ENCODE data around the gene LBR. TPM values are rescaled to one million over a fixed set of nuclear protein-coding genes. Genes with fewer than 3 reads are reported as not detected.

LBR gene
- total and polyA plus RNA-seq, 2 experiments from 2014 or later = 29.6 to 54.2 TPM

DNA sequence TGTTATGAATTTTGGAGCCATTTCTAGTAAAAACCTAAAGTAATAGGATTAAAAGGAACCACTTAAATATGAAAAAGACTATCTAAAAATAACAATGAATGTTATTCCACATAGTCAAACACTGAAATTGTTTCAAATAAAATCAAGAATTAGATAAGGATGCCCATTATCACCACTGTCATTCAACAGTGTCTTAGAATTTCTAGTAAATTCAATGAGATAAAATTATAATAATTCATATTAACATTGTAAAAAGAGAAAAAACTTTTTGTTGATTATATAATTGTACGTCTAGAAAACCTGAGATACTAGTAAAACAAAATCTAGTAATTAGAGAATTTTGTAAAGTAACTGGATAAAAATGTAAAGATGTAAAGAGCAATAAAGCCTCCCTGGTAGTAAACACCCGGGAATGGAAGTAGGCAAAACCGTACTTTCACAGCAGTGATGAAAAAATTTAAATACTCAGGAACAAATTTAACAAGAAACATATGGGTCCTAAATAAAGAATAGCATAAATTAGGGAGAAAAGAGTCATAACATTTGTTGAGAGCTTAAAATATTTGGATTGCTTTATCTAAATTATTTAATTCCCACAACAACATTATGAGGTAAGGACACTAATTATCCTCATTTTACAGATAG lies 56.4 kb downstream of the LBR start:
- Histone ChIP-seq H3K27ac (no peak overlapping the region), H3K27me3 (no peaks in the 10 kb centered on the region), H4K20me1 (ENCODE audit: insufficient read depth, poor library complexity, severe bottlenecking) (no peaks in the 10 kb centered on the region), H3K4me1 (ENCODE audit: insufficient read depth) (peaks cover 9% of the 10 kb centered on the region), H2AFZ (no peak overlapping the region), H3K4me2 (no peak overlapping the region), H3K9me2 (replicated peaks; ENCODE audit: insufficient read depth) (no peaks in the 10 kb centered on the region), H3K79me2 (no peaks in the 10 kb centered on the region), H3K4me3 (no peak overlapping the region), H3K36me3 (replicated peaks; ENCODE audit: insufficient read depth, low read depth) (no peaks in the 10 kb centered on the region), H3K9me3 (ENCODE audit: low read depth) (no peaks in the 10 kb centered on the region)
- TF ChIP-seq CTCF (IDR thresholded peaks at IDR 0.05; ENCODE audit: poor library complexity) (no peak), EZH2 (IDR thresholded peaks at IDR 0.05; ENCODE audit: borderline replicate concordance) (no peak), EZH2phosphoT487 (IDR thresholded peaks at IDR 0.05; ENCODE audit: low read depth, severe bottlenecking, unreplicated experiment) (no peak)
- no peak for DNase-seq (ENCODE audit: low spot score)
- 59% methylated on average over 3 of the region's 3 CpGs for WGBS (ENCODE audit: low lambda C conversion rate, missing lambda C conversion rate)

DNA sequence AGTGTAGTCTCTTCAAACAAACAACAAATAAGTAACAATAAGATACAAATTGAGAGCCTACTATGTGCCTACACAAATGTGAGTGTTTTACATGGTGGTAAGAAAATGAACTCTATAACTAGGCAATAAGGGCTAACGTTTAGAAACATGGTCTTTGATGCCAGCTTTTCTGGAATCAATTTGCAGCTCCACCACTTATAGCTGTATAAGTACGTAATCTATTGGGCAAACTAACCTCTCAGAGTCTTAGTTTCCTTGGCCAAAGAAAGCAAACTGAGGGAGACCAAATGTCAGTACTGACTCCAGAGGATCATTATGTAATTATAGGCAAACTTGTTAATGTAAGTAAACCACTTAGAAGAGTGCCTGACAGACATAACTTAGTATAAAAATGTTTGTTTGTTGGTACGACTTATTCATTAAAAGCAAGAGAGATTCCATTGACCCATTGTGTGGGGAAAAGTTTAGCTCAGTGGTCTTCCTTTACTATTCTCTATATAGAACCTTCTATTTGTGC lies 59.7 kb downstream of the LBR start:
- Histone ChIP-seq H3K4me2 (no peak overlapping the region), H3K4me1 (ENCODE audit: insufficient read depth) (peaks cover 13% of the 10 kb centered on the region), H3K27ac (no peak overlapping the region), H3K9me2 (replicated peaks; ENCODE audit: insufficient read depth) (no peaks in the 10 kb centered on the region), H3K4me3 (no peak overlapping the region), H4K20me1 (ENCODE audit: insufficient read depth, poor library complexity, severe bottlenecking) (no peaks in the 10 kb centered on the region), H3K36me3 (replicated peaks; ENCODE audit: insufficient read depth, low read depth) (no peaks in the 10 kb centered on the region), H3K27me3 (no peaks in the 10 kb centered on the region), H2AFZ (no peak overlapping the region), H3K79me2 (no peaks in the 10 kb centered on the region), H3K9me3 (ENCODE audit: low read depth) (no peaks in the 10 kb centered on the region)
- WGBS (ENCODE audit: low lambda C conversion rate, missing lambda C conversion rate) = 67% methylated on average over 3 of the region's 3 CpGs
- TF ChIP-seq CTCF (IDR thresholded peaks at IDR 0.05; ENCODE audit: poor library complexity) (no peak), EZH2 (IDR thresholded peaks at IDR 0.05; ENCODE audit: borderline replicate concordance) (no peak), EZH2phosphoT487 (IDR thresholded peaks at IDR 0.05; ENCODE audit: low read depth, severe bottlenecking, unreplicated experiment) (no peak)
- no peak for DNase-seq (ENCODE audit: low spot score)

DNA sequence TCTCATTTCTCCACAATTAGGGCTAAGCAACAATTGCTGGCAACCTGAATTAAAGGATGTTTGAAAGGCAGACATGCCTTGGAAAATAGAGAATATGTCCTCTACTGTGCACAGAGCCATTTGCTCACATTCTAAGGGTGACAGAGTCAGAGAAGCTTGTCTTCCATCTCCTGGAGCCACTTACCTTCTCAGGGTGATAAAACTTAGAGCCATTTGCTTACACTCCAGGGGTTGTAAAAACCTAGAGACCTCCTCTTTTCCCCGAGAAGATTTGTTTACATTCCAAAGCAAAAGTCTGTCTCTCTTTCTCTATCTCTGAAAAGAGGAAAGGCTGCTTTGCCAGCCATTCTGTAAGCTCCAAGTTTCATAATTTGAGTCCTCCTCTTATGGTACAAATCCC lies 61.3 kb downstream of the LBR start:
- WGBS (ENCODE audit: low lambda C conversion rate, missing lambda C conversion rate) = 0% methylated on average over 1 of the region's 1 CpG
- TF ChIP-seq EZH2 (IDR thresholded peaks at IDR 0.05; ENCODE audit: borderline replicate concordance) (no peak), EZH2phosphoT487 (IDR thresholded peaks at IDR 0.05; ENCODE audit: low read depth, severe bottlenecking, unreplicated experiment) (no peak), CTCF (IDR thresholded peaks at IDR 0.05; ENCODE audit: poor library complexity) (no peak)
- no peak overlapping the region for H2AFZ ChIP-seq

More for the DNA sequence above, 61.3 kb downstream of the LBR start:
- no peak for DNase-seq (ENCODE audit: low spot score)
- H3K9me2 ChIP-seq (replicated peaks; ENCODE audit: insufficient read depth) = no peaks in the 10 kb centered on the region
- peak overlapping the region; percentile 52 for H3K4me2 ChIP-seq
- H3K27ac ChIP-seq = no peak overlapping the region
- H3K36me3 ChIP-seq (replicated peaks; ENCODE audit: insufficient read depth, low read depth) = no peaks in the 10 kb centered on the region
- H3K9me3 ChIP-seq (ENCODE audit: low read depth) = no peaks in the 10 kb centered on the region
- no peaks in the 10 kb centered on the region for H3K27me3 ChIP-seq
- H3K4me3 ChIP-seq = no peak overlapping the region
- no peaks in the 10 kb centered on the region for H3K79me2 ChIP-seq
- no peaks in the 10 kb centered on the region for H4K20me1 ChIP-seq (ENCODE audit: insufficient read depth, poor library complexity, severe bottlenecking)
- peaks cover 13% of the 10 kb centered on the region for H3K4me1 ChIP-seq (ENCODE audit: insufficient read depth)

All from hepatocyte (in vitro differentiated cells).